Measurements from ENCODE around the gene UBAC1.

GRCh38 chr9:136007276-136007933 is 46.2 kb upstream of the UBAC1 start:
- TF ChIP-seq CTCF (IDR thresholded peaks at IDR 0.05) (no peak), POLR2A (IDR thresholded peaks at IDR 0.05) (no peak)
